Cardiac fibroblast (primary cell): Measurements from ENCODE around the gene ECSIT.
"Not testable (repeated sequence)": the region's sequence is repeated elsewhere in the genome, so short reads cannot be mapped to it uniquely, and the experiment has no call there.

Experiments used
- DNase-seq, 2 donors: peaks; one replicate each; pipeline versions ENCODE4 v3.0.0 to v3.0.0-alpha.2; 2010; ENCODE audit warnings: low read depth in 2 of 2
- H3K4me3 ChIP-seq, 2 donors: replicated peaks in 1 of 2; 1 replicate in 1 of 2; 2 replicates in 1 of 2; pipeline ENCODE4 v1.5.1; 2011; ENCODE audit warnings: low read depth in 2 of 2, low read length in 2 of 2, mild to moderate bottlenecking in 2 of 2, moderate library complexity in 1 of 2
- TF ChIP-seq, protein P1 (sequence below): IDR thresholded peaks from one replicate; pipeline ENCODE4 v1.5.1; 2011; ENCODE audit warnings: low read depth, mild to moderate bottlenecking, low read length, inconsistent platforms

The ECSIT gene, protein sequence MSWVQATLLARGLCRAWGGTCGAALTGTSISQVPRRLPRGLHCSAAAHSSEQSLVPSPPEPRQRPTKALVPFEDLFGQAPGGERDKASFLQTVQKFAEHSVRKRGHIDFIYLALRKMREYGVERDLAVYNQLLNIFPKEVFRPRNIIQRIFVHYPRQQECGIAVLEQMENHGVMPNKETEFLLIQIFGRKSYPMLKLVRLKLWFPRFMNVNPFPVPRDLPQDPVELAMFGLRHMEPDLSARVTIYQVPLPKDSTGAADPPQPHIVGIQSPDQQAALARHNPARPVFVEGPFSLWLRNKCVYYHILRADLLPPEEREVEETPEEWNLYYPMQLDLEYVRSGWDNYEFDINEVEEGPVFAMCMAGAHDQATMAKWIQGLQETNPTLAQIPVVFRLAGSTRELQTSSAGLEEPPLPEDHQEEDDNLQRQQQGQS

DNA sequence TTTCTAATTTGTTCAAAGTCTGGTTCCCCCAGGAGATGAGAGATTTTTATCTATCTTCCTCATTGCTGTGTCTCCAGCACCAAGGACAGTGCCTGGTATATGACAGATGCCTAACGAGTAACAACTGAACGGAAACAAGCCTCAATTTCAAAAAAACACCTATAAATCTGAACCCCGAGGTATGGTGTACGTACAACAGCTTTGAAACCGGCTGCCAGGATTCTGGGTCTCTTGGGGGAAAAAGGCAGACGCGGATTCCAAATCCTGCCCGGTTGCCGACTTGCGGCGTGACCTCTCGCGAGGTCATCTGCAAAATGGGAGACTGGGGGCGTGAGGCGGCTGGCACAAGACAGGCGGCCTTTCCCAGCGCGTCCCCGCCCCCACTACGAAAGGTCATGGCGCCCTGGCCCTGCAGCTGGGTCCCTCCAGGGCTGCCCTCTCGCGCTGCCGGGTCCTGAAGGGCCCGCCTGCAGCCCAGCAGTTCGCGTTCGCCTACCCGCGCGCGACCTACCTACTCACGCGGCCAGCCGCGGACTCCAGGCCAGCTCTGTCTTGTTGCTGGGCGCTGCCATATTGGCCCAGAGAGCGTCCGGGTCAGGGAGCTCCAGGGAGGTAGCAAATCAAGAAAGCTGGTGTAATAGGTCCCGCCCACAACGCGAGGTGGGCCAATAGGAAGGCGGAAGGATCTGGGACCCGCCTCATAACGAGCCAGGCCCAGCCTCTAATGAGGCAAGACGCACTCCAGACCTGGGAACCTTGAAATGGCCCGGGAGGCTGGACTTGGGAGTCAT is at the start of gene ECSIT:
Gene ECSIT, minus strand, starts transcription at position 584 of the 791 bp plus-strand sequence. CDS start 9,964 bp downstream, outside the sequence.
- DNase-seq, result peak; percentile 99
- TF ChIP-seq, protein P1, sequence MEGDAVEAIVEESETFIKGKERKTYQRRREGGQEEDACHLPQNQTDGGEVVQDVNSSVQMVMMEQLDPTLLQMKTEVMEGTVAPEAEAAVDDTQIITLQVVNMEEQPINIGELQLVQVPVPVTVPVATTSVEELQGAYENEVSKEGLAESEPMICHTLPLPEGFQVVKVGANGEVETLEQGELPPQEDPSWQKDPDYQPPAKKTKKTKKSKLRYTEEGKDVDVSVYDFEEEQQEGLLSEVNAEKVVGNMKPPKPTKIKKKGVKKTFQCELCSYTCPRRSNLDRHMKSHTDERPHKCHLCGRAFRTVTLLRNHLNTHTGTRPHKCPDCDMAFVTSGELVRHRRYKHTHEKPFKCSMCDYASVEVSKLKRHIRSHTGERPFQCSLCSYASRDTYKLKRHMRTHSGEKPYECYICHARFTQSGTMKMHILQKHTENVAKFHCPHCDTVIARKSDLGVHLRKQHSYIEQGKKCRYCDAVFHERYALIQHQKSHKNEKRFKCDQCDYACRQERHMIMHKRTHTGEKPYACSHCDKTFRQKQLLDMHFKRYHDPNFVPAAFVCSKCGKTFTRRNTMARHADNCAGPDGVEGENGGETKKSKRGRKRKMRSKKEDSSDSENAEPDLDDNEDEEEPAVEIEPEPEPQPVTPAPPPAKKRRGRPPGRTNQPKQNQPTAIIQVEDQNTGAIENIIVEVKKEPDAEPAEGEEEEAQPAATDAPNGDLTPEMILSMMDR, result no peak
- peak within 1 kb of the TSS; percentile 86 to 91 for H3K4me3 ChIP-seq

DNA sequence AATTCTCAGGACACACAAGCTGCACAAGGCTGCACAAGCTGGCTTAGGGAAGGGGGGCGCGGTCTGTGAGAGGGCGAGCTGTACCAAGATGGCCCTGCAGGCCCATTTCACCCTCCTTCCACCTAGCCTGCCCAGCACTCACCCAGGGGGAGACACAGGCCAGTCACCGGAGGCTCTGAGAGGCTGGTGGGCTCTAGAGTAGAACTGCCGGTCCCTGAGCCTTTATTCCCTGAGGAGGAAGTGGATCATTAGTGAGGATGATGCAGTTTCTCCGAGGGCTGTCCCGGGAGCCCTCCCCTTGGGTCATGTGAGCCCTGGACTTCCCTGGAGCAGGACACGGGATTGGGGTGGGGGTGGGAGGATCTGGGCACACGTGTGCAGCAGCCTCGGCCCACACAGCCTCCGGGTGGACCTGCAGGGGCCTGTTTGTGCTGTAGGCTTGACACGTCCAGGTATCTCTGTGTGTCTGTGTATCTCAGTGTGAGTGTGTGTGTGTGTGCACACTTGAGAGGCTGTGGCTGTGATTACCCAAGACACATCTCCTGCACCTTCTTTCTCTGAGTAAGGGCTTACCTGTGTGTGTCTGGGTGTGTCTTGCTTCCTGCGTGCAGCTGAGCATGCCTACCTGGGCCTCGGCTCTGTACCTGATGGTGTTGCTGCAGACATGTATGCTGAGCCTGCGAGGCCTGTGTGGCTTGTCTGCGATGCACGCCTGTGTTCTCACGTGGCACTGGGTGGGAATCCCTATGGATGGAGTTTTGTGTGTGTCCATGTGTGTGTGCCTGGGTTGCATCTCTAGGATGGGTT is 48.7 kb upstream of the ECSIT start, which contains the start of gene ACP5:
Gene ACP5, minus strand, starts transcription at position 195 of the 807 bp plus-strand sequence. CDS start 328 bp downstream, outside the sequence.
- H3K4me3 ChIP-seq, result peak within 1 kb of the TSS in 1 of 2 donors; percentile 4
- peak in 1 of 2 donors; percentile 11 for DNase-seq
- TF ChIP-seq, protein P1, result no peak

DNA sequence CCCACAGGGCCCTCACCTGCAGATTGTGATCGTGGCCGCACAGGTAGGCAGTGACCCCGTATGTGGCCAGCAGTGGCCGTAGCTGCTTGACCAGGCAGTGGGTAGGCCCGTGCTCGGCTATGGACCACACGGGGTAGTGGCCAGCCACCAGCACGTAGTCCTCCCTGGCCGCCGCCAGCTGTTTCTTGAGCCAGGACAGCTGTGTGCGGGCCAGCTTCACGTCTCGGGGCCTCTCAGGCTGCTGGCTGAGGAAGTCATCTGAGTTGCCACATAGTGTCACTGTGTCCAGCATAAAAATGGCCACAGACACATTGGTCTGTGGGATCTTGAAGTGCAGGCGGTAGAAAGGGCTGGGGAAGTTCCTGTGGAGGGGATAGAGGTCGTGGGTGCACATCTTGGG is 47.3 kb upstream of the ECSIT start:
- TF ChIP-seq, protein P1, result no peak
- no peak for DNase-seq
- no peak overlapping the region for H3K4me3 ChIP-seq

DNA sequence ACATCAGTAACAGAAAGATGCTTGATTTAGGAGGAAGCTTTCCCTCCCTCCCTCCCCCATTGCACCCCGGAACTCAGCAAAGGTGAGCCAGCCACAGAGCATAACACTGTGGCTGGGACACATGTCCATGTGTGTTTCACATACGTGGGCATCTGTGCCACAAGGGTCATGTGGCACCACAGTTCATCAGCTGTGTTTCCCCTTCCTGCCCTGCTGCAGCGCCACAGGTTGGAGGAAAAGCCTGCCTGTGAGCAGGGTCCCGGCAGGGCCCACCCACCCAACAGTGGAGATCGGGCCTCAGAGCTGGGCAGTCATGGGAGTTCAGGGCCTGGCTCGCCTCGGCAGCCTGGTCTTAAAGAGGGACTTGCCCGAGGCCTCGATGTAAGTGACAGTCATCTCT is 45.8 kb upstream of the ECSIT start:
- no peak overlapping the region for H3K4me3 ChIP-seq
- TF ChIP-seq, protein P1, result no peak
- DNase-seq, result no peak

DNA sequence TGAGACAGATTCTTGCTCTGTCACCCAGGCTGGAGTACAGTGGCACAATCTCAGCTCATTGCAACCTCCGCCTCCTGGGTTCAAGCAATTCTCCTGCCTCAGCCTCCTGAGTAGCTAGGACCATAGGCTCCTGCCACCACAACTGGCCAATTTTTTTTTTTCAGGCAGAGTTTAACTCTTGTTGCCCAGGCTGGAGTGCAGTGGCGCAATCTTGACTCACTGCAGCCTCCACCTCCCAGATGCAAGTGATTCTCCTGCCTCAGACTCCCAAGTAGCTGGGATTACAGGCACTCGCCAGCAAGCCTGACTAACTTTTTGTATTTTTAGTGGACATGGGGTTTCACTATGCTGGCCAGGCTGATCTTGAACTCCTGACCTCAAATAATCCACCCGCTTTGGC is 44.8 kb upstream of the ECSIT start:
- DNase-seq, H3K4me3 ChIP-seq: not testable (repeated sequence)

DNA sequence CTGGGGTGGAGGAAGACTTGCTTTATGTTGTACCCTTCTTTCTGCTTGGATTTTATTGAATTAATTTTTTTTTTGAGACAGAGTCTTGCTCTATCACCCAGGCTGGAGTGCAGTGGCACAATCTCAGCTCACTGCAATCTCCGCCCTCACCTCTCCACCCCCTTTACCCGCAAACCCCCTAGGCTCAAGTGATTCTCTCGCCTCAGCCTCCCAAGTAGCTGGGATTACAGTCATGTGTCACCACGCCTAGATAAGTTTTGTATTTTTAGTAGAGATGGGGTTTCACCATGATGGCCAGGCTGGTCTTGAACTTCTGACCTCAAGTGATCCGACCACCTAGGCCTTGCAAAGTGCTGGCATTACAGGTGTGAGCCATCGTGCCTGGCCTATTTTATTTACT is 44.4 kb upstream of the ECSIT start:
- DNase-seq, result not testable (repeated sequence)

DNA sequence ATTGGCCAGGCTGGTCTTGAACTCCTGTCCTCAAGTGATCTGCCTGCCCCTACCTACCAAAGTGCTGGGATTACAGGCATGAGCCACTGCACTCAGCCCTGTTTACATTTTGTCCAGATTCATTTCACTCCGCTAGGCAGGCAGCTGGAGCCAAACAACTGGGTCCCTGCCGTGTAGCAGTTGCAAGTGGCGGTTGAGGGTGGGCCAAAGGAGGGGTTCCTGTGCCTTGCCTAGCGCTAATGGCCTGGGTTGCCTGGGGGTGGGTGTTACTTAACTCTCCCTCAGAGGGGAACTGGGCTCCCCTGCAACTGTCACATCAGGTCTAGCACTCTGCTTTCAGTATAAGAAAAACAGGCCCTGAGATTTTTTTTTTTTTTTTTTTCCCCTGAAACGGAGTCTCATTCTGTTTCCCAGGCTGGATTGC is 41.1 kb upstream of the ECSIT start:
- TF ChIP-seq, protein P1, result no peak
- no peak for DNase-seq
- no peak overlapping the region for H3K4me3 ChIP-seq

More for the DNA sequence above, 44.4 kb upstream of the ECSIT start:
- not testable (repeated sequence) for H3K4me3 ChIP-seq
